Coronary artery (tissue), 2 donors: ENCODE measurements around the gene AVPR1B.

Experiments used
- DNase-seq: peaks from one replicate; pipeline ENCODE4 v3.0.0-alpha.2; 2017; ENCODE audit warnings: low spot score
- H3K27ac ChIP-seq, 2 donors: fragments of 200-600 bp; sonication (generic); one replicate each; pipeline ENCODE4 v1.5.1; 2016 to 2019
- H3K4me3 ChIP-seq: fragments of 200-600 bp; sonication (generic); 2 replicates; pipeline ENCODE4 v1.5.1; 2016; ENCODE audit warnings: mild to moderate bottlenecking, moderate library complexity
- CTCF ChIP-seq: fragments of 200-600 bp; sonication (generic); IDR thresholded peaks from one replicate; pipeline ENCODE4 v1.5.1; 2019; ENCODE audit warnings: antibody characterized with exemption

The AVPR1B gene

GRCh38 chr1:206122686-206123085 is 5.5 kb upstream of the AVPR1B start:
- no peak for DNase-seq
- Histone ChIP-seq H3K4me3 (no peak overlapping the region), H3K27ac (no peak overlapping the region)
- TF ChIP-seq CTCF: no peak

DNA sequence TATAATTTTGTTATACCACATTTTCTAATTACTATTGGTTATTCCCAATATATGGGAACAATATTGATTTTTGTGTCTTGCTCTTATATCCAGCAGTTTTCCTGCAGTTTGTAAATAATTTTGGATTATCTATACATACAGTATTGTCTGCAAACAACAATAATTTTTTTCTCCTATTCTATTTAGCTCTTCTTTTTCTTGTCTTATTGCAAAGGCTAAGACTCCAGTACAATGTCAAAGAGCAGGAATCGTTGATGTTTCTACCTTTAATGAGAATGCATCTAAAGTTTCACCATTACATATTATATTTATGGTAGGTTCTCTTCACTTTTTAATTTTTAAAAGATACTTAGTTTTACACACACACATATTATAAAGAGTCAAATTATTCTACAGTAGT is 4.1 kb upstream of the AVPR1B start:
- Histone ChIP-seq H3K27ac (no peak overlapping the region), H3K4me3 (no peak overlapping the region)
- TF ChIP-seq CTCF: no peak

DNA sequence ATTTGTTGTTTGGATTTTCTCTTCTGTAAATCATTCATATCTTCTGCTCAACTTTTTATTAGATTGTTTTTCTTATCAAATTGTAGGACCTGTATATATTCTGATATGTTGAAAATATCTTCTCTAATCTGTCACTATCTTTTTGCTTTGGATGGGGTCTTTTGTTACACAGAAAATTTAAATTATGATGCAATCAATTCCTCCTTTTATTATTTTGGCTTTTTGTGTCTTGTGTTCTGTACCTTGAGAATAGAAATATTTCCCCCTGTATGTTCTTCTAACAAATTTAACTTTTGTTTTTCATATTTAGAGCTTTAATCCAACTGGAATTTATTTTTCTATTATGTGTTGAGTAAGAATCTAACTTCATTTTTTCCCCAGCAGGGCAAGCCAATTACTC is 3.2 kb upstream of the AVPR1B start:
- no peak for TF ChIP-seq CTCF
- Histone ChIP-seq H3K27ac (no peak overlapping the region), H3K4me3 (no peak overlapping the region)
- DNase-seq: no peak

More for the DNA sequence above, 4.1 kb upstream of the AVPR1B start:
- no peak for DNase-seq

DNA sequence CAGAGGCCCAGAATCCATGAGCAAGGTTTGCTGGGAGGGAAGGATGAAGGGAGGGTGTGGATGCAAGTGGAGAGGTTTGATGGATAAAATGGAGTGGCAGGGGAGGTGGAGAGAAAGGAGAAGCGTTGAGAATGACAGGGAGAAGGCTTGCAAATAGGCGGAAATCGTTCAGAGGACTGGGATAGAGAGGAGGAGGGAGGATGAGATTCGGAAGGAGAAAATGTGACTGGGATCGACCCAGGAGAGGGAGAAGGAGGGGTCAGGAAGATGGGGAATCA is 376 bp downstream of the AVPR1B start:
- no peak overlapping the region for H3K27ac ChIP-seq
- peak overlapping the region; percentile 73 for H3K4me3 ChIP-seq
- no peak for DNase-seq
- no peak for TF ChIP-seq CTCF

GRCh38 chr1:206116191-206116872 is 856 bp downstream of the AVPR1B start:
- DNase-seq: peak; percentile 70
- Histone ChIP-seq H3K4me3 (no peak overlapping the region), H3K27ac (no peak overlapping the region)
- no peak for TF ChIP-seq CTCF

- no peak for TF ChIP-seq CTCF
- H3K27ac ChIP-seq: no peak overlapping the region
- H3K4me3 ChIP-seq: no peak overlapping the region
- DNase-seq: no peak
Observed at GRCh38 chr1:206115791-206116190, 1.4 kb downstream of the AVPR1B start.

- DNase-seq: no peak
- no peak overlapping the region for H3K27ac ChIP-seq
- H3K4me3 ChIP-seq: no peak overlapping the region
- no peak for TF ChIP-seq CTCF
Observed at GRCh38 chr1:206114692-206115640, 2.2 kb downstream of the AVPR1B start.
